Pancreas (tissue), 10 donors: ENCODE data around the gene KCNA2. TPM values are rescaled to one million over a fixed set of nuclear protein-coding genes. Genes with fewer than 3 reads are reported as not detected.

ENCODE experiments used
- ATAC-seq, 4 donors: fragments of 200-7000 bp; cut with Tn5 transposase; one replicate each; pipeline versions ENCODE4 v1.8.0 to v1.9.1; 2020; ENCODE audit warnings: mild to moderate bottlenecking in 4 of 4, moderate library complexity in 4 of 4
- DNase-seq, 6 donors: peaks; one replicate each; pipeline ENCODE4 v3.0.0-alpha.2; 2020
- FAIRE-seq: peaks from 2 replicates; lab custom pipeline; 2012; peaks lifted over from hg19 to GRCh38; lab: Jason Lieb, UNC
- H3K27ac ChIP-seq, 4 donors: fragments of 200-600 bp; sonication (generic); 1 replicate in 3 of 4; 2 replicates in 1 of 4; pipeline versions ENCODE4 v1.5.0 to v1.8.0; 2020
- H3K27me3 ChIP-seq, 4 donors: fragments of 200-600 bp; one replicate each; pipeline ENCODE4 v1.8.0; 2021
- H3K36me3 ChIP-seq, 3 donors: fragments of 200-600 bp; sonication (generic) in 1 of 3; one replicate each; pipeline versions ENCODE4 v1.5.0 to v1.8.0; 2020 to 2021
- H3K4me1 ChIP-seq, 3 donors: fragments of 200-600 bp; one replicate each; pipeline ENCODE4 v1.8.0; 2021
- H3K4me3 ChIP-seq, 4 donors: fragments of 200-600 bp; sonication (generic) in 2 of 4; one replicate each; pipeline versions ENCODE4 v1.5.0 to v1.8.0; 2020 to 2021
- H3K9me3 ChIP-seq, 4 donors: fragments of 200-600 bp; one replicate each; pipeline ENCODE4 v1.8.0; 2021
- WGBS, 2 donors: extraction: QIAGEN DNeasy Blood & Tissue Kit; methylation state at CpG; one replicate each; pipeline ENCODE4 v1.1.7; 2013; 5-methylcytosine and 5-hydroxymethylcytosine counted together
- intact Hi-C, 3 donors: fragments of 100-400 bp; cut with DNase I; formaldehyde crosslinking; loops; one replicate each; pipeline versions ENCODE4 v1.11.1 to v1.14.2; 2022
- polyA plus RNA-seq, 2 donors: library from polyadenylated mRNA; stranded (reverse); fragments of 200-250 nt; gene quantifications; one replicate each; pipeline ENCODE4 v1.2.3, GENCODE V29; 2013
- total RNA-seq, 6 donors: library from RNA; stranded (reverse); fragmentation: NEBNext Ultra II Directional in 4 of 6; extraction: Animal tissue kit (Norgen Biotek cat#: 25700) in 4 of 6; gene quantifications; one replicate each; pipeline versions ENCODE4 v1.2.1 to v1.2.4, GENCODE V29; 2021 to 2023
- TF ChIP-seq, protein P1 (sequence below), 4 donors: fragments of 200-600 bp; sonication (generic) in 3 of 4; IDR thresholded peaks; one replicate each; pipeline versions ENCODE4 v1.5.0 to v1.8.0; 2021; ENCODE audit warnings: antibody characterized with exemption in 4 of 4
- donor health status: healthy with polysubstance abuse.
- donor health status: DM: no; HTN: no; CAD: no; lungs with moderate emphysema.
- donor health status: DM: no; HTN: no; CAD: no.
- donor health status: control.
- donor health status: control.
- donor health status: Bipolar disorder and iron deficiency.
- donor health status: DM: yes; HTN: yes; CAD: no.
- donor health status: DM: no; HTN: no; CAD: no.
- donor health status: DM: no; HTN: no; CAD: no.
- donor health status: DM: yes; HTN: yes; CAD: no.

The KCNA2 gene
- total and polyA plus RNA-seq, 8 donors, result 0.21 to 1.6 (median 0.64) TPM

GRCh38 chr1:110612060-110612745, 6.0 kb upstream of the KCNA2 start:
- intact Hi-C loops, result loop anchor here in 1 of 3 donors (5.0 kb wide), 1 partner anchor 60 kb away; no protein-coding TSS in a partner anchor
- H3K4me1 ChIP-seq, result no peaks in the 10 kb centered on the region
- TF ChIP-seq, protein P1, sequence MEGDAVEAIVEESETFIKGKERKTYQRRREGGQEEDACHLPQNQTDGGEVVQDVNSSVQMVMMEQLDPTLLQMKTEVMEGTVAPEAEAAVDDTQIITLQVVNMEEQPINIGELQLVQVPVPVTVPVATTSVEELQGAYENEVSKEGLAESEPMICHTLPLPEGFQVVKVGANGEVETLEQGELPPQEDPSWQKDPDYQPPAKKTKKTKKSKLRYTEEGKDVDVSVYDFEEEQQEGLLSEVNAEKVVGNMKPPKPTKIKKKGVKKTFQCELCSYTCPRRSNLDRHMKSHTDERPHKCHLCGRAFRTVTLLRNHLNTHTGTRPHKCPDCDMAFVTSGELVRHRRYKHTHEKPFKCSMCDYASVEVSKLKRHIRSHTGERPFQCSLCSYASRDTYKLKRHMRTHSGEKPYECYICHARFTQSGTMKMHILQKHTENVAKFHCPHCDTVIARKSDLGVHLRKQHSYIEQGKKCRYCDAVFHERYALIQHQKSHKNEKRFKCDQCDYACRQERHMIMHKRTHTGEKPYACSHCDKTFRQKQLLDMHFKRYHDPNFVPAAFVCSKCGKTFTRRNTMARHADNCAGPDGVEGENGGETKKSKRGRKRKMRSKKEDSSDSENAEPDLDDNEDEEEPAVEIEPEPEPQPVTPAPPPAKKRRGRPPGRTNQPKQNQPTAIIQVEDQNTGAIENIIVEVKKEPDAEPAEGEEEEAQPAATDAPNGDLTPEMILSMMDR (IDR thresholded peaks at IDR 0.05), result no peak
- no peak overlapping the region for H3K27ac ChIP-seq
- no peaks in the 10 kb centered on the region for H3K36me3 ChIP-seq
- no peaks in the 10 kb centered on the region for H3K9me3 ChIP-seq
- ATAC-seq (peak; percentile 19 to 45 (median 33)), DNase-seq (peak in 1 of 6 donors; percentile 19), FAIRE-seq (no peak)
- 27 to 29% methylated on average over 10 of the region's 10 CpGs for WGBS, 2 donors
- H3K27me3 ChIP-seq, result peaks cover 0 to 3% (median 0%) of the 10 kb centered on the region in 4 donors
- H3K4me3 ChIP-seq, result no peak overlapping the region

DNA sequence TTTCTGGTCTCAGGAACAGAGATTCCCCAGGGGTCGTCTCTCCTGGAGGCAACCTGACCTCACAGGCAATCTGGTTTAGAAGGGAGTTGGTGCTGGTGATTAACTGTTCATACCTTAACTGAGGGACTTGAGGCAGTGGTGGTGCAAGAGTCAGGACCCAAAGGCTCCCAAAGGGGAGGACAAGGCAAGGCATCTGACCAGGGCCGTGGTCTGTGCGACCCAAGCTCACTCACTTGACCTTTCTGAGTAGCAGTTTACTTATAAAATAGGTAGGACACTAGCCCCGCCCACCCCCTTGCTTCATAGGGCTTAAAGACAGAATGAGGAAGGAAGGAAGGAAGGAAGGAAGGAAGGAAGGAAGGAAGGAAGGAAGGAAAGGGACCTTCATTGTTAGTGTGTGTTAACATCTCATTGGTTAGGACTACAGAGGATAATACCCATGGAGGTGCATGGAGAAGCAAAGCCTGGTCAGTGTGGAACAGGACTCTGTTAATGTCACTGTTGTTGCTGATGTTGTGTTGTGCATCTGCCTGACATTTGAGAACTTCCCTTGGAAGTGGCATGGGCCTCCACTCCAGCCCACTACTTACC, 4.6 kb upstream of the KCNA2 start:
- TF ChIP-seq, protein P1 (IDR thresholded peaks at IDR 0.05), result no peak
- intact Hi-C loops, result loop anchor here in 1 of 3 donors (5.0 kb wide), 1 partner anchor 58 kb away; no protein-coding TSS in a partner anchor
- no peak overlapping the region for H3K27ac ChIP-seq
- FAIRE-seq (no peak), DNase-seq (no peak), ATAC-seq (no peak)
- 76 to 82% methylated on average over 4 of the region's 4 CpGs for WGBS, 2 donors
- no peaks in the 10 kb centered on the region for H3K36me3 ChIP-seq
- H3K27me3 ChIP-seq, result no peaks in the 10 kb centered on the region
- no peaks in the 10 kb centered on the region for H3K4me1 ChIP-seq
- no peaks in the 10 kb centered on the region for H3K9me3 ChIP-seq
- no peak overlapping the region for H3K4me3 ChIP-seq

GRCh38 chr1:110610084-110610483, 3.9 kb upstream of the KCNA2 start:
- ATAC-seq (no peak), DNase-seq (no peak), FAIRE-seq (no peak)
- intact Hi-C loops, result loop anchor here in 1 of 3 donors (5.0 kb wide), 1 partner anchor 58 kb away; no protein-coding TSS in a partner anchor
- Histone ChIP-seq H3K36me3 (no peaks in the 10 kb centered on the region), H3K27me3 (no peaks in the 10 kb centered on the region), H3K9me3 (no peaks in the 10 kb centered on the region), H3K27ac (no peak overlapping the region), H3K4me1 (no peaks in the 10 kb centered on the region), H3K4me3 (no peak overlapping the region)
- TF ChIP-seq, protein P1 (IDR thresholded peaks at IDR 0.05), result no peak

GRCh38 chr1:110608247-110608646, 2.1 kb upstream of the KCNA2 start:
- 31% methylated on average over 13 of the region's 13 CpGs for WGBS, 2 donors
- TF ChIP-seq, protein P1 (IDR thresholded peaks at IDR 0.05), result no peak
- H3K27me3 ChIP-seq, result no peaks in the 10 kb centered on the region
- H3K4me3 ChIP-seq, result no peak overlapping the region
- H3K9me3 ChIP-seq, result no peaks in the 10 kb centered on the region
- no peak for ATAC-seq
- H3K36me3 ChIP-seq, result no peaks in the 10 kb centered on the region
- H3K4me1 ChIP-seq, result no peaks in the 10 kb centered on the region
- no peak for DNase-seq
- H3K27ac ChIP-seq, result no peak overlapping the region
- intact Hi-C loops, result no loop called here
- no peak for FAIRE-seq
